Globus pallidus (tissue), 1 donor: Measurements from ENCODE around the gene BBIP1.
A peak's percentile ranks its signal among the peaks of the same experiment; 100 is the strongest.

ENCODE experiments used
- DNase-seq: peaks from one replicate; pipeline ENCODE4 v3.0.0-alpha.2; 2015; ENCODE audit warnings: low spot score

BBIP1 gene, protein sequence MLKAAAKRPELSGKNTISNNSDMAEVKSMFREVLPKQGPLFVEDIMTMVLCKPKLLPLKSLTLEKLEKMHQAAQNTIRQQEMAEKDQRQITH

DNA sequence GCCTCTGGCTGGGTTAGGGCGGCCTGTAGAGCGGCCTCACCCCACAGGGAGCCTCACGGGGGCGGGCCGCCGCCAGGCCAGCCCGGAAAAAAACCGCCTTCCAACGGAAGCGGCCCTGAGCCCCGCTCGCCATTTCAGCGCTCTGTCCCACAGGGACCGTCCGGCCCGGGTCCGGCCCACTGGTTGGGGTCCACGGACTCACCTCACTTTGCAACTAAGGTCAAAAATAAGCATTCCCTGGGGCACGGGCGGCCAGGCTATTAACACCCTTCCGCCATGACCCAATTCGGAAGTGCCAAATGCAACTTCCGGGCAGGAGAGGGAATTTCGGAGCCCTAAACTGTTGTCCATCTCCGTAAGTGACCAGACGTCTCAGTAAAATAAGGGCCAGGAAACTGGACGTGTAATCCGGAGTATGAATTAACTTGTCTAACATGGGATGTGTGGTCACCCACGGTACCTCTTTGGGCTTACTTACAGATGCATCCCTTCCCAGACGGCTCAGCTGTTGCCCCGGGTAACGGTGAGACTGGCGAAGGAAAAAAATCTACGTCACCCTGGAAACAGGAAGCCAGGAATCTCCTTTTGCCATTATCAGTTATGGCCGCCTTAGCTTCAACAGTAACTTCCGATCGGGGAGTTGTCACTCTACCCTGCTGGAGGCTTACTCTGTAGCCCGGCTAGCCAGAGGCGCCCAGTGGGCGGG is at the start of gene BBIP1:
BBIP1 (minus strand) TSS at position 538 of the 706 bp plus-strand sequence. CDS start 1,023 bp downstream, outside the sequence.
- peak; percentile 100 for DNase-seq

DNA sequence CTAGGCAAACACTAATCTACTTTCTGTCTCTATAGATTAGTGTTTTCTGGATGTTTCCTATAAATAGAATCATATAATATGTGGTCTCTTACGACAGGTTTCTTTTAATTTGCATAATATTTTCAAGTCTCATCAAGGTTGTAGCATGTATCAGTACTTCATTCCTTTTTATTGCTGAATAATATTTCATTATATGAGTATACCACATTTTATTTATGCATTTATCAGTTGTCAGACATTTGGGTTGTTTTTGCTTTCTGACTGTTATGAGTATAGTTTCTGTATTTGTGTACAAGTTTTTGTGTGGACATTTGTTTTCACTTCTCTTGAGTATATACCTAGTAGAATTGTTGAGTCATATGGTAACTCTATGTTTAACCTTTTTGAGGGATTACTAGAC is 48.7 kb upstream of the BBIP1 start:
- DNase-seq = no peak

DNA sequence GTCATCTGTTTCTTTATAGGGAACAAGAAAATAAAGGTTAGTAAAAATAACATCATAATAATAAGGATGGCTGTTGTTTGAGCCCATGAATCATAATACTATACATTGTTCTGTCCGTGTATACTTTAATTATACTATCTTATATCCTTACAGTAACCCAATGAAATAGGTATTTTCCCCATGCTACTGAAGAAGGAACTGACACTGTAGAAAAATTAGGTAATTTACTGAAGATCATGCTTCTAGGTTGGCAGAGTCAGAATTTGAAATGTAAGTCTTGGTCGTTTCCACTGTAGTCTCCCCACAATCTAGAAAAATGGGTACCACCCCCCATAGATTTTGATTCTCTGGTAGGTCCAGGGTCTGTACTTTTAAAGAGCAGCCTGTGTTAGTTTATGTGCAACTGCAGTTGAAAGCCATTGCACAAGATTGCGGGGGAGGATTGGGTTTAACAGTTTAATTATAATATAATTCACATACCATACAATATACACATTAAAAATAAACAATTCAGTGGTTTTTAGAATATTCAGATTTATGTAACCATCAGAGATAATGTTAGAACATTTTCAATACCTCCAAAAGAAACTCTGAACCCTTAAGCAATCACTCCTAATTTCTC is 48.1 kb upstream of the BBIP1 start:
- DNase-seq = no peak

DNA sequence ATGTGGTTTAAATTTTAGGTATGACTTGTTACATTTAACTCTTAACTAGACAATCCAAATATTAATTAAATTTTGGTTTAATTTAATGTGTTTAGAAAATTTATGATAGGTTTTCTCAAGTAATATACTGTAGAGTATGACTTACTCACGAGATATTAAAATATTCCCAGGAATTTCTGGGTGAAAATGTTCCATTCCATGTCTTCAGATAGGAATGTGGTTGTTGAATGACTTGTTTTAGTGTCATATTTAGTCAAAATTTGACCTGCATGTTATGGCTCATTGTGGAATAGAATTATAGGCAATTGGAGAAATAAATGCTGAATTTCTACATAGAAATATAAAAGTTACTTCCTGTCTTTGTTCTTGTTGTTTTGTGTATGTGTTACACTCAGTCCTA is 47.2 kb upstream of the BBIP1 start:
- no peak for DNase-seq

DNA sequence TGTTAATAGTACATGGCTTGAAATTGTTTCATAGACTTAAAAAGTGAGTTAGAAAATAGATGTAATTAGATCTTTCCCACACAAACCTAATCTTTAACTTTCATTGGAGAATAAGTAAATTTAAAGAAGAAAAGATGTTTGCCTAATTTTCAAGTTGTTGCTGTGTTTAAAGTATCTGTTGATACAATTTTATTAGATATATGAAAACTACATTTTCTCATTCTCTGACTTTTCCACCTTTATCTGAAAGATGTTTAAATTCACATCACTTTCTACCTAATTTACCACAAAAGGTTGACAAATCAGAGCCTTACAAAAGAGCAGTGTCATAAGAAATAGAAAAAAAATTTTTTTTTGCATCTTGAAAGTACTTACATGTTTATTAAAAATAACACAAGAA is 46.2 kb upstream of the BBIP1 start:
- no peak for DNase-seq

DNA sequence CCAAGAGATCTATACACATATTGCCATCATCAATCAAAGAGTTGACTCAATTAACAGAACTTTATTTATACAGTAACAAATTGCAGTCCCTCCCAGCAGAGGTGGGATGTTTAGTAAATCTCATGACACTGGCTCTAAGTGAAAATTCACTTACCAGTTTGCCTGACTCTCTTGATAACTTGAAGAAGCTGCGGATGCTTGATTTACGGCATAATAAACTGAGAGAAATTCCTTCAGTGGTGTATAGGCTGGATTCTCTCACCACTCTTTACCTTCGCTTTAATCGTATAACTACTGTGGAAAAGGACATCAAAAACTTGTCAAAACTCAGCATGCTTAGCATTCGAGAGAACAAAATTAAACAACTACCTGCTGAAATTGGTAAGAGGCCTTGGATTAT is 45.7 kb upstream of the BBIP1 start:
- no peak for DNase-seq

DNA sequence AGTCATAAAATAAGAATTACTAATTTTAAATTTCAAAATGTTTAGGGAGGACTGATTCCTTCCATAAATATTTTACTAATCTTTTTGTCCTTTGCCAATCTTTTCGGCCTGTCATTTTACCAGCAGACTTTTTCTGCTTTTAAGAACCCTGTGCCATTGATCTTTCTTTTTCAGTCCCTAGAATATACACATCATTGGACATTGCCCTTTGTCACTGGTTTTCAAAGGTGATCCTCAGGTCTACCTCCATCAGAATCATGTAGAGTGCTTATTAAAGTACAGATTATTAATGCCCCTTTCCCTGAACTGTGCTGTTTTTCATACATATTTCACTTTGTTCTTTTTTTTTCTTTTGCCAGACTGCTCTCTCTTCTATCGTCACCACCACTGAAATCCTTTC is 44.2 kb upstream of the BBIP1 start:
- DNase-seq = no peak

DNA sequence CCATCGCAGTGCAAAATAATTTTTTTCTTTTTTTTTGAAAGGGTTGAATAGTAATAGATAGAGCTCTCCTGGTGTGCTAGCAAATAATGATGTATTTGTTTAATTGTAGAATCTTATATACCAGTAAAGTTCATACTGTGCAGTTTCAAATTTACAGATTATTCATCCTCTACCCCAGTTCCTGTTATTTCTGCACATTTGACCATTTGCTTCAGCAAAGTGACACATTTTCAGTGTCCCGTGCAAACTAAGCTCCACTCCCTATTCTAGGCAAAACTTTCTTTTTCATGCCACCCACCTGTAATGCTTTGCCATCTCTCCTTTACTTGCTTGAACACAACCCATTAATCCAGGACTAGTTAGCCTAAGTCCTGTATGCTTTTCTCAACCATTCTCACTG is 43.5 kb upstream of the BBIP1 start:
- no peak for DNase-seq

DNA sequence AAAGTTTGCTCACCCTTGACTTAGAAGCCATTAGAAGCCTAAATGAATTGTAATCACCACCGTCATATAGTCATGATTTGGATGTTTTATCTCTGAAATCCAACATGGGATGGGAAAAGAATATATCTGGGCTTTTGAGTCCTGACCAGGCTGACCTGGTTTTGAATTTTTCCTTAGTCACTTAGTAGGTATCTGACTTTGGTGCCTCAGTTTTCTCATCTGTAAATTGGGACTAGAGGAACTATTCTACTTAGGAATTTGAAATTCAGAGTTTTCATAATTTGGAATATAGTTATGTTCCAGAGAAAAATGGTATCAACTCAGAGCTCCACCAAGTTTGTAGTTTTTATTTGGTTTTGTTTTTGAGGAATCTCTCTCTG is 41.3 kb upstream of the BBIP1 start:
- no peak for DNase-seq

DNA sequence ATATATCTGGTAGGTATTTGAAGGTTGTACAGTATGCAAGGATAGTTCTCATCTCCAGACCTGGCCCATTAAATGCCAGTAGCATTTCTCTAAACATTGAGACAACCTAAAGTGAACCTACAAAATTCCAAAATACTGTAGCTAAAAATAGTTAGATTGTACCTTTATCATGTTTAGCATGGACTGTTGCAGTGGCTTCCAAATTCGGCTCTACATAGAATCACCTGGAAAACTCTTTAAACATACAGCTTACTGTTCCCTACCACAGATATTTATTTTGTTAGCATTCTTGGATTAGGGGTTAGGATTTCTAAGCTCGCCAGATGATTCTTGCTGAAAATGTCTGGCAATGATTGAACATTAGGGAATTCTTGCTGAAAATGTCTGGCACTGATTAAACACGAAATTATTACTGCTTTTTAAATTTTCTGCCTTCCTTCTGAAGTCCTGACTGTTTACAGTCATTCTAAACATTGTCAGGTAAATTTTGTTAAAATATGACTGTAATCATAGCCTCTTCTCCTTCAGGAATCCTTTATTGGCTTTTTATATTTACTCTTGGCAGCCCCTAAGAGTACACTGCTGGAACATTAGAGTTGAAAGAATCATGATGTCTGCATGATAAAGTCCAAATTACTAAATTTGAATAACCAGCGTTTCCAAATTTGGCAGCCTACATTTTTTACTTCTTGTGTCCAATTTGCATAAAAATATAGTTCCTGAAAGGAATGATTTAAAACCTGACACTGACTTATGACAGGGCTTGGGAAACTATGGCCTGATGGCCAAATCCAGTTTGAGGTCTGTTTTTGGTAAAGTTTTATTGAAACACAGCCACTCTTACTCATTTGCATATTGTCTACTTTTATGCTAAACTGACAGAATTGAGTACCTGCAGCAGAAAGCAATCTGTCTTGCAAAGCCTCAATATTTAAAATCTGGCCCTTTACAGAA is 40.7 kb upstream of the BBIP1 start:
- no peak for DNase-seq

DNA sequence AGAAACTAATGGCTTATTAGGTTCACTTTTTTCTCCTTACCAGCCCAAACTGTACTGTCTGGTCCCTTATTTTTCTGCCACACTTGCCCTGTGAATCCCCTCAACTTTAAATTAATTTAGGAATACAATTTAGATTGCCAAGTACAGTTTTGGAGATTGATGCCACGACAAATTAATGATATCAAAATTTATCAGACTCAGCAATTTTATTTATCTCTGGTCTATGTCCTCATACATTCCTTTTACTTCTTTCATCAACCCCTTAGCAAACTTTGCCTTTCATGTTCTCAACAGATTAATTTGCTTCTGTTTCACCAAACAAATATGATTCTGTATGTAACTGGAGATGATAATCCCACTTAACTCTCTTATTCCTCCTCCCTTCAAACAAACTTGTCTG is 38.6 kb upstream of the BBIP1 start:
- no peak for DNase-seq

DNA sequence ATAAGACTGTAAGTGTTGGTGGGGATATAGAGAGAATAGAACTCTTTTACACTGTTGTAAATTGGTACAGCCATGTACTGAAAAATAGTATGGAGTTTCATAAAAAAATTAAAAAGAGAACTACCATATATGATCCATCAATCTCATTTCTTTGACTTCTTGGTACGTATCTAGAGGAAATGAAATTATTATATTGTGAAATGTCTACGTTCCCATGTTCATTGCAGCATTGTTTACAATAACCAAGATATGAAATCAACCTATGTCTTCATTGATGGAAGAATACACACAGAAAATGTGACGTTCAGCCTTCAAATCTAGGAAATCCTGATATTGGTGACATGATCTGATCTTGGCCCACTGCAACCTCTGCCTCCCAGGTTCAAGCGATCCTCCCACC is 32.4 kb upstream of the BBIP1 start:
- DNase-seq = no peak

DNA sequence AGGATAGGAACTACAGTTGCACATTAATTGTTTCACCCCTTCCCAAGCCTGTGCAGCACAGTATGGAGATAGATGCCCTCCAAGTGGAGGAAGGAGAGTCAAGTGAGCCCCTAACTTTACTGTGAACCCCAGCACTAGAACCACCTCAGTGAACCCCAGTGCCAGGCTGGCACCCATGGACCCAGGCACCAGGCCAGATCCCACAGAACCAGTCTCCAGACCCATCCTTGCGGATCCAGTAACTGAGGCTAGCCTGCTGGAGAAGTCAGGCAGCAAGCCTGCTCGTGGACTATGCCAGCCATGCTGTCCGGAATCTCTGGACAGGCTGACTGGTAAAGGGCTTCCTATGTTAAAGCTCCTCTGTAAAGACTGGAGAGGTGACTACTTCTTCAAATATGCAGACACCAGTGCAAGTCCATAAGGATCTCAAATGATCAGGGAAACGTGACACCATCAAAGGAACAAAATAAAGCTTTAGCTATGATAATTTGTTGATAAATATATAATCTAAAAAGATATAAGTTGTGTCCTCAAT is 28.1 kb upstream of the BBIP1 start:
- DNase-seq = no peak

DNA sequence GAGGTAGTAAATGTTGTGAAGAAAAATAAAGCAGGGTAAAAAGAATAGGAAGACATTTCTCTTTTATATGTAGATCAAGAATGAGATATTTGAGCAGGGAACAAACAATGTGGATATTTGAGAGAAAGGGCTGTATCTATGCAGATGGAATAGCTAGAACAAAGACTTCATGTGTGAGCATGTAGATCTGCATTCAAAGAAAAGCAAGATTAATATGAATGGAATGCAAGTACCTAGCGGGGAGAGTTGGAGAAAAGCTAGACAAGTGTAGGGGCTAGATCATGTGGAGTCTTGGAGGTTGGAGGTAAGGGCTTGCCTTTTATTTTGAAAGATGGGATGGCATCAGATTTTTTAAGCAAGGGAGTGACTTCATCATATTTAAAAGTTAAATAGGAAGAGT is 27.5 kb upstream of the BBIP1 start:
- no peak for DNase-seq

DNA sequence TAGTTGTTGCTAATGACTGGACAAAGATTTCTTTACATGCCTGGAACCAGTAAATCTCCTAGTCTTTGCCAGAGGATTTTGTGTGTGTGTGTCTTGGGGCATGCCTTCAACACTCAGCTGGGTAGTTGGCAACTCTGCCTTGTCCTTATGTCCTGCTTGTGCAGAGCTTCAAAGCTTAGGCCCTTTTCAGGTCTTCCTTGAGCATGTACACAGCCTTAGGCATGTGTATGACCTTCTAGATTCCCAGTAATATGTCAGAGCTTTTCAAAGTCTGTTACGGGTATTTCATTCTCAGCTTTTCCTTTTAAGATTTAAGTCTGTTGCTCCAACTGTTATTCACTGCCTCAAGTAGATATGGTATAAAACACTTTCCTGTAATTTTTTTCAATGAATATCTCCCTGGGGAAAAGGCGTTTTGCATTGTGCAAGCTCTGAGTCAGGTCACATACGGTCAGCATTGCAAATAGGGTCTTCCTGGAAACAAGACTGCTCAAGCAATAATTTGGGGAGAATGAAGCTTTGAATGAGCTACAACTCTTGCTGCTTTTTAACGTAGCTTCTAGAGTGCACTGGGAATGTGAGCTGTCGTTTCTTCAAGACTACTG is 25.9 kb upstream of the BBIP1 start:
- DNase-seq = no peak

DNA sequence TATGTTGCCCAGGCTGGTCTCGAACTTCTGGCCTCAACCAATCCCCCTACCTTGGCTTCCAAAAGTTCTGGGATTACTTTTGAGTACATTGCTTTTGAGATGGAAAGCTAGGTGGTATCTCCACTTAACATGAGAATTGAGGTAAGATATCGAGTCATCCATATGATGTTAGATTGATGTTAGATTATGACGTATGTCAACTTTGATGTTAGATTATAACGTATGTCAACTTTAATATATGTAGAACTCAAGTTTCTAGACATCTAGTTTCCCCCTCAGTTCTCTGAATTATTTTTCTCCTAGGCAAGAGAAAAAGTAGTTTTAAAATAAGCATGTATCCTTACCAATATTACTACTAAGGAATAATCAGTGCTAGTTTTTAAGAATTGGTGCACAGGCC is 20.4 kb upstream of the BBIP1 start:
- DNase-seq = no peak

DNA sequence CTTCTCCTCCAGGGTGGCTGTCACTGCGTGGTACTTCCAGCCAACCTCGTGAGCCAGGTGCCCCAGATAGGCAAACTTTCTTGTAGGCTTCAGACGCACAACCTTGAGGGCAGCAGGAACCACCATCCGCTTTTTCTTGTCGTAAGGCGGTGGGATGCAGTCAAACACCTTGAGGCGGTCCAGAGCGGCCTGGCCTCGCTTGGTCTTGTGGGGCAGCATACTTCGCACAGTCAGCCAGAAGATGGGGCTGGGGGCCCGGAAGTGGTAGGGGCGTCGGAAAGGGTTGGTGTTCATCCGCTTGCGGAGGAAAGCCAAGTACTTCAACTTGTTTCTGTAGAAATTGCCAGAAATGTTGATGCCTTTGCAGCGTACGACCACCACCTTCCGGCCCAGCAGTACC is 17.8 kb upstream of the BBIP1 start:
- no peak for DNase-seq

DNA sequence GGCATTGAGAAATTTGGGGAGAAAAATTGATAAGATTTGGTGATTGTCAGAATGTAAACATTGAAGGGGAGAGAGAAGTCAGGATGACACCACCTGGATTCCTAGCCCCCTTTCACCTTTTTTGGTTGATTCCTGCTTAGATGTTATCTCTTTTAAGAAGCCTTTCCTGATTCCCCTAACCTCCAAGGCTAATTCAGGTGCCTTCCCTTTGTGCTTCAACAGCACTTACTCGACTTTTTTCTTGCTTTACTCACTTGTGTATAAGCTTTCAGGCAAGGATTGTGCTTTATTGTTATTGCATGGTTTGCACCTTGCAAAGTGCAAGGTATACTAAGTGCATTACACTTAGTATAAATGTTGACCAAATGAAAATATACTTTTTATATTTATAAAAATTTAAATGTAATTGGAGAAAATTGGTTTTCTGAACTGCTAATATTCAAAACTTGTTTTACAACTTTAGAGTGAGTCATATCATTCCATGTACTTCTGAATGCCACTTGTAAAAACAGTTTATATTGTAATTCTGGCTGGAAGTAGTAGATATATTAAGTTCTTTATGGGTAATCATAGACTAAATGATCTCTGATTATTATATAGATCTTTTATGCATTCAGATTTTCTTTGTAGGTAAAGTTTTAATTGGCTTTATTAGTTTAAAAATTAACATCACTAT is 13.7 kb upstream of the BBIP1 start:
- no peak for DNase-seq

DNA sequence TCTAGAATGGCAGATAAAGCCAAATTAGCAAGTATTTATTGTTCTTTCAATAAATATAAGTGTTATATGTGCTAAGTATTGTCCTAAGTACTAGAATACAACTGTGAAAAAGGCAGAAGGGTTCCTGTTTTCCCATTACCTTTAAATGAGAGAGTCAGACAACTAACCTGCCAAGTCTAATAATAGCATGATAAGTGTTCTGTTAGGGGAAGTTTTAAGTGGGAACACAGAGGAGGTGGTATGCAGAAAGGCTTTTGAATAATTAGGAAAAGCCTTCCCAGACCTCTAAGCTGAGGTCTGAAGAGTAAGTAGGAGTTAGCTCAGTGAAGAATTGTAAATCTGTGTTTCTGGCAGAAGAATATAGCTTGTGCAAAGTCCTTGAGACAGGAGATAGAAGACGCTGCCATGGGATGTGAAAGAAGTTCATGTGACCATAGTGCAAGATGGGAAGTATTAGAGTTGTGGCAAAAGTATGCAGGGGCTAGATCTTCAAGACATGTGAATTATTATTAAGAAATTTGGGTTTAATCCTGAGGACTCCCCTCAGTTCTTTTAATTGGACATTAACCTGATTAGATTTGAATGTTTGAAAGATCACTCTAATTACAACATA is 12.9 kb upstream of the BBIP1 start:
- no peak for DNase-seq

DNA sequence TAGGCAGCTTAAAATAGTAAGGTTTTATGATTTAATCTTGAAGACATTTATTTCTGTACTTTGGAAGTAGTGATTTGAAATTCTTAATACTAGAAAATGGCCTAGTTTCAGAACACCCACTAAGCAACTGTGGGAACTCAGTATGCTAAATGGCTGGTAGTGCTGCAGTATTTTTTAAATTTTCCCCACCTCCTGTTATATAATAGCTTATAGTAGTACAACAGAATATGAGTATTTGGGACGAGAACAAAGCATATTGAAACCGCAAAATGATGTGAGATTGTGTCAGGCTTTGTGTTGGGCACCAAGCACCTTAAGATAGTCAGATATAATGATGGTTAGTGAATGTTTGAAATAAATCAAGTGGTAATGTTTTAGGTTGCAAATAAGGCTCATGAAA is 8.5 kb upstream of the BBIP1 start:
- no peak for DNase-seq

DNA sequence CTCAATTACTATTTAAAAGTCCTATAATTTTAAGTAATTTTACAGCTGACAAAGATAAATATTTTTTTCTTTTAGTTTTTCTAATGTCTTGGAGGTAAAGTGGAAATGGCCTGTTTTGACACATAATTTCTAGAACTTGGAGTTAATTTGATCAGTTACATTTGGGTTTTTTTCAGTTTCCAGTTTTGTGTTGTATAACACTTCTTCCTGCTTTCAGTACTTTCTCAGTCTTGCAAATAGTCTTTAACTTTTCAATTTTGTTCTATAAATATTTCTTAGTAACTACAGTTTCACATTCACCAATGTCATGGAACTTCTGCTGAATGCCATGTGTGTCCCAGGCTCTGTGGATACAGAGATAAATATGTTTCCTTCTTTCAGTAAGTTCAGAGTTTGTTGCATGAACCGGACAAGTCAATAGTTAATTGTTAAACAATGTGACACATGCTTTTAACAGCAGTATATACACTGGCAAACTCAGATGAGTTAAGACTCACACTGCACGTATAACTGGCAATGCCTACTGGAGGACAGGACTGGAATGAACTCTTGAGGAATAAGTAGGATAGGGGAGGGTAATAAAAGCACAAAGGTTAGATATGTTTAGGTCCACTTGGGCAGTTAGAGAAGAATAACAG is 5.0 kb upstream of the BBIP1 start:
- DNase-seq = no peak
